ENCODE data around the gene FRMD6. TPM values are rescaled to one million over a fixed set of nuclear protein-coding genes. Genes with fewer than 3 reads are reported as not detected.

Gene FRMD6
- total RNA-seq, 1 donor from 2014 or later = 228 TPM

DNA sequence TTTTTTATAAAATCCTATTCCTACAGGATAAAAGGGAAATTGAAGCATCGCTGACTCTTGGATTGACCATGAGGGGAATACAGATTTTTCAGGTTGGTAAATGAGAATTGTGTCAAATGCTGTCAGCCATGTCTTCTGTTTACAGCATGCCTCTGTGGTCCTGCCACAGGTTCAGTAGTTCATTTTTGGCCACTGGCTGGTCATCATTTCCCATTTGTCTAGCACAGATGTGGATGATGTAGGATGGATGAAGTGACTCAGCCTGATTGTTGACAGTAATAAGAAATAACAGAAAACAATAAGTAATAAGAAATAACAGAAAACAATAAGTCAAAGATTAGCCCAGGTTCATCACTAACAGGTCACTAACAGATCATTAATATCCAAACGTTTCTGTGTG, 59.8 kb downstream of the FRMD6 start:
- TF ChIP-seq, protein P1, sequence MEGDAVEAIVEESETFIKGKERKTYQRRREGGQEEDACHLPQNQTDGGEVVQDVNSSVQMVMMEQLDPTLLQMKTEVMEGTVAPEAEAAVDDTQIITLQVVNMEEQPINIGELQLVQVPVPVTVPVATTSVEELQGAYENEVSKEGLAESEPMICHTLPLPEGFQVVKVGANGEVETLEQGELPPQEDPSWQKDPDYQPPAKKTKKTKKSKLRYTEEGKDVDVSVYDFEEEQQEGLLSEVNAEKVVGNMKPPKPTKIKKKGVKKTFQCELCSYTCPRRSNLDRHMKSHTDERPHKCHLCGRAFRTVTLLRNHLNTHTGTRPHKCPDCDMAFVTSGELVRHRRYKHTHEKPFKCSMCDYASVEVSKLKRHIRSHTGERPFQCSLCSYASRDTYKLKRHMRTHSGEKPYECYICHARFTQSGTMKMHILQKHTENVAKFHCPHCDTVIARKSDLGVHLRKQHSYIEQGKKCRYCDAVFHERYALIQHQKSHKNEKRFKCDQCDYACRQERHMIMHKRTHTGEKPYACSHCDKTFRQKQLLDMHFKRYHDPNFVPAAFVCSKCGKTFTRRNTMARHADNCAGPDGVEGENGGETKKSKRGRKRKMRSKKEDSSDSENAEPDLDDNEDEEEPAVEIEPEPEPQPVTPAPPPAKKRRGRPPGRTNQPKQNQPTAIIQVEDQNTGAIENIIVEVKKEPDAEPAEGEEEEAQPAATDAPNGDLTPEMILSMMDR (IDR thresholded peaks at IDR 0.05; ENCODE audit: insufficient read depth, low read length, poor library complexity, severe bottlenecking) = no peak
- Histone ChIP-seq H3K4me3 (ENCODE audit: low read depth, low read length) (no peak overlapping the region), H3K36me3 (ENCODE audit: control insufficient read depth, insufficient read depth, low read length) (peaks cover 1% of the 10 kb centered on the region), H3K27me3 (ENCODE audit: control insufficient read depth, insufficient read depth, low read length) (no peaks in the 10 kb centered on the region)
- no peak for DNase-seq (ENCODE audit: low read depth)

DNA sequence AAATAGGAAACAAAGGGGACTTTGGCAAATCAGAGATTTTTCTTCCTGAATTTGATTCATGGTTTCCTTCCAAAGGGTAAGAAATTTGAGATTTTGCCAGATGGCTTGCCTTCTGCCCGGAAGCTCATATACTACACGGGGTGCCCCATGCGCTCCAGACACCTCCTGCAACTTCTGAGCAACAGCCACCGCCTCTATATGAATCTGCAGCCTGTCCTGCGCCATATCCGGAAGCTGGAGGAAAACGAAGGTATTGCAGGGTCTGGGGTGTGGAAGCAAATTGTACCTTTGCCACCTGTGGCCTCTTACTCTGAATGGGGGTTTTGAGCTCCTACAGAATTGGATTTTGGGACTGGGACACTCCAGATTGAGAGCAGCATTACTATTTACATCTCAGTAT, 63.5 kb downstream of the FRMD6 start:
- no peak for DNase-seq (ENCODE audit: low read depth)
- TF ChIP-seq, protein P1 (IDR thresholded peaks at IDR 0.05; ENCODE audit: insufficient read depth, low read length, poor library complexity, severe bottlenecking) = no peak
- no peak overlapping the region for H3K4me3 ChIP-seq (ENCODE audit: low read depth, low read length)
- no peaks in the 10 kb centered on the region for H3K27me3 ChIP-seq (ENCODE audit: control insufficient read depth, insufficient read depth, low read length)
- H3K36me3 ChIP-seq (ENCODE audit: control insufficient read depth, insufficient read depth, low read length) = no peaks in the 10 kb centered on the region

DNA sequence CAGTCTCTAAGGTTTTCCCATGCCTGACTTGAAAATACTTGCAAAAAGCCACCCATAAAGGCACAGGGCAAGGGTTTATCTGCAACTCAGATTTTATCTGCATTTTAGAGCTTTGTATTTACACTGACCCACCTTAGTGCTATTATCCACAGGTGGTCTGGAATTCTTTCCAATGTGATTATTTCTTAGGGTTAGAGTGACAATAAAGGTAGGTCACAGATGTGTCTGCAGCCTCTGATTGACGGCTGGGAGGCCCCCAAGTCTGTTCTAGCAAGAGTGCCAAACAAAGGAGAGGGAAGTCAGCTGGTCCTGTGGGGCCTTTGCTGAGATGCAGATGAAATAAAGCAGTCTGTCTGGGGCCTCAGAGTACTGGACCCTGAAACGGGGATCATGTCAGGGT, 64.0 kb downstream of the FRMD6 start:
- no peaks in the 10 kb centered on the region for H3K36me3 ChIP-seq (ENCODE audit: control insufficient read depth, insufficient read depth, low read length)
- TF ChIP-seq, protein P1 (IDR thresholded peaks at IDR 0.05; ENCODE audit: insufficient read depth, low read length, poor library complexity, severe bottlenecking) = no peak
- no peak for DNase-seq (ENCODE audit: low read depth)
- no peaks in the 10 kb centered on the region for H3K27me3 ChIP-seq (ENCODE audit: control insufficient read depth, insufficient read depth, low read length)
- H3K4me3 ChIP-seq (ENCODE audit: low read depth, low read length) = no peak overlapping the region

DNA sequence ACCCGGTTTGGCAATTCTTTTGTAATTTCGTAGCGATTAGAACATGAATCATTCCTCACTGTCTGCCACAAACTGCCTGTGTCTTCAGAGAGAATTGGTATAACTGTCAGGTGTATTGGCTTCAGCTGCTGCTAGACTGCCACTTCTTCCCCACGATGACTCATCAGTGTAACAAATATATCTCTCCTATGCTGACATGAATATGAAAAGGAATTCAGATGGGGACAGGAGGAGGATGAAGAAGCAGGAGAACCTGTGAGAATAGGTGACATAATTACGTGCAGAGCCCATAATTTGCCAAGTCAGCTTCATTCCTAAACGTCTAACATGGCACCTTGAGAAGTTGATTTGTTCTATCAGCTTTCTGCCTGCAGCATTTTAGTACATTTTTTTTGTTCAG, 64.9 kb downstream of the FRMD6 start:
- Histone ChIP-seq H3K36me3 (ENCODE audit: control insufficient read depth, insufficient read depth, low read length) (no peaks in the 10 kb centered on the region), H3K4me3 (ENCODE audit: low read depth, low read length) (no peak overlapping the region), H3K27me3 (ENCODE audit: control insufficient read depth, insufficient read depth, low read length) (no peaks in the 10 kb centered on the region)
- TF ChIP-seq, protein P1 (IDR thresholded peaks at IDR 0.05; ENCODE audit: insufficient read depth, low read length, poor library complexity, severe bottlenecking) = no peak
- no peak for DNase-seq (ENCODE audit: low read depth)

DNA sequence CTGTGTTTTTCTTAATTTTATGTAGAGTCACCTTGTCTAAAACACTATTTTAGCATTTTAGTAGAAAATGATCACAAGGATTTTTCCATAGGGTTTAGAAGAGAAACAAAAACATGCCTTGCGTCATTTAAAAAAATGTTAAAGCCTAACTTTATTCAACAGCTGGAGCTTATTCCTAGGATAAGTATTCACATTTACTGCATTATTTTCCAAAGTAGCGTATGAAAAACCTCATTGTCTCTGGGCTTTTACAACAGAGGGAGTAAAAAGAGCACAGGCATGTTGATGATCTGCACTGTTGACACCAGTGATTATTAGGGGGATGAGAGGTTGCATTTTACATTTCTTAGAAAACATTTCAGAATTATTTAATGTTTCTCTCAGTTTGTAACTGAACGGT, 66.1 kb downstream of the FRMD6 start:
- no peaks in the 10 kb centered on the region for H3K36me3 ChIP-seq (ENCODE audit: control insufficient read depth, insufficient read depth, low read length)
- TF ChIP-seq, protein P1 (IDR thresholded peaks at IDR 0.05; ENCODE audit: insufficient read depth, low read length, poor library complexity, severe bottlenecking) = no peak

DNA sequence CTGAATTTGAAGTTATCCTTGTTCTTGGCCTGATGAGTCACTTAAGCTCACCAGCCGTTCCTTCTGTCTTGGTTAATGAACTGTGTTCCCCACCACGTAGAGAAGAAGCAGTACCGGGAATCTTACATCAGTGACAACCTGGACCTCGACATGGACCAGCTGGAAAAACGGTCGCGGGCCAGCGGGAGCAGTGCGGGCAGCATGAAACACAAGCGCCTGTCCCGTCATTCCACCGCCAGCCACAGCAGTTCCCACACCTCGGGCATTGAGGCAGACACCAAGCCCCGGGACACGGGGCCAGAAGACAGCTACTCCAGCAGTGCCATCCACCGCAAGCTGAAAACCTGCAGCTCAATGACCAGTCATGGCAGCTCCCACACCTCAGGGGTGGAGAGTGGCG, 68.2 kb downstream of the FRMD6 start:
- Histone ChIP-seq H3K4me3 (ENCODE audit: low read depth, low read length) (no peak overlapping the region), H3K27me3 (ENCODE audit: control insufficient read depth, insufficient read depth, low read length) (no peaks in the 10 kb centered on the region), H3K36me3 (ENCODE audit: control insufficient read depth, insufficient read depth, low read length) (no peaks in the 10 kb centered on the region)
- peak; percentile 34 for DNase-seq (ENCODE audit: low read depth)
- TF ChIP-seq, protein P1 (IDR thresholded peaks at IDR 0.05; ENCODE audit: insufficient read depth, low read length, poor library complexity, severe bottlenecking) = no peak

More for the DNA sequence above, 66.1 kb downstream of the FRMD6 start:
- Histone ChIP-seq H3K27me3 (ENCODE audit: control insufficient read depth, insufficient read depth, low read length) (no peaks in the 10 kb centered on the region), H3K4me3 (ENCODE audit: low read depth, low read length) (no peak overlapping the region)
- no peak for DNase-seq (ENCODE audit: low read depth)
